ENCODE data around the gene KIF4A. TPM values are rescaled to one million over a fixed set of nuclear protein-coding genes. Genes with fewer than 3 reads are reported as not detected.
A peak's percentile ranks its signal among the peaks of the same experiment; 100 is the strongest.

The KIF4A gene
- total RNA-seq, 2 donors from 2014 or later, result 27.6 to 40.6 TPM

- no peaks in the 10 kb centered on the region for H3K9me3 ChIP-seq (ENCODE audit: control insufficient read depth, low read length)
- TF ChIP-seq, protein P1, sequence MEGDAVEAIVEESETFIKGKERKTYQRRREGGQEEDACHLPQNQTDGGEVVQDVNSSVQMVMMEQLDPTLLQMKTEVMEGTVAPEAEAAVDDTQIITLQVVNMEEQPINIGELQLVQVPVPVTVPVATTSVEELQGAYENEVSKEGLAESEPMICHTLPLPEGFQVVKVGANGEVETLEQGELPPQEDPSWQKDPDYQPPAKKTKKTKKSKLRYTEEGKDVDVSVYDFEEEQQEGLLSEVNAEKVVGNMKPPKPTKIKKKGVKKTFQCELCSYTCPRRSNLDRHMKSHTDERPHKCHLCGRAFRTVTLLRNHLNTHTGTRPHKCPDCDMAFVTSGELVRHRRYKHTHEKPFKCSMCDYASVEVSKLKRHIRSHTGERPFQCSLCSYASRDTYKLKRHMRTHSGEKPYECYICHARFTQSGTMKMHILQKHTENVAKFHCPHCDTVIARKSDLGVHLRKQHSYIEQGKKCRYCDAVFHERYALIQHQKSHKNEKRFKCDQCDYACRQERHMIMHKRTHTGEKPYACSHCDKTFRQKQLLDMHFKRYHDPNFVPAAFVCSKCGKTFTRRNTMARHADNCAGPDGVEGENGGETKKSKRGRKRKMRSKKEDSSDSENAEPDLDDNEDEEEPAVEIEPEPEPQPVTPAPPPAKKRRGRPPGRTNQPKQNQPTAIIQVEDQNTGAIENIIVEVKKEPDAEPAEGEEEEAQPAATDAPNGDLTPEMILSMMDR (conservative IDR thresholded peaks at IDR 0.05), result no peak
- Mint-ChIP-seq H3K36me3 (ENCODE audit: low read depth) (peaks cover 21% of the 10 kb centered on the region), H3K27ac (no peak within 1 kb of the TSS), H3K27me3 (ENCODE audit: insufficient read depth) (no peaks in the 10 kb centered on the region), H3K4me1 (peaks cover 2% of the 10 kb centered on the region), H3K4me3 (no peak within 1 kb of the TSS), H3K9me3 (peaks cover 63% of the 10 kb centered on the region)
- DNase-seq, result no peak
- 93 to 96% methylated on average over 9 to 21 of the region's 21 CpGs for WGBS, 2 experiments (ENCODE audit: insufficient coverage in 1 of 2, insufficient read length in 1 of 2)
- H3K27me3 ChIP-seq (ENCODE audit: control insufficient read depth, insufficient read depth, low read length, poor library complexity, severe bottlenecking), result no peaks in the 10 kb centered on the region
- H3K36me3 ChIP-seq (ENCODE audit: control insufficient read depth, insufficient read depth, low read length), result peaks cover 9% of the 10 kb centered on the region
- H3K27ac ChIP-seq (ENCODE audit: low read depth, low read length), result no peak within 1 kb of the TSS
- no peak within 1 kb of the TSS for H3K9ac ChIP-seq (ENCODE audit: extremely low read depth, low read length, poor library complexity, severe bottlenecking)
- H3K4me3 ChIP-seq (ENCODE audit: low read length), result no peak within 1 kb of the TSS
- no peaks in the 10 kb centered on the region for H3K4me1 ChIP-seq (ENCODE audit: control insufficient read depth, insufficient read depth, low read length)
Measured at GRCh38 chrX:70281951-70282350, 8.0 kb upstream of the KIF4A start, which contains the start of gene RAB41. TSS of gene RAB41 (plus strand) at chrX:70282172. CDS start at chrX:70282218, 46 bp downstream.

DNA sequence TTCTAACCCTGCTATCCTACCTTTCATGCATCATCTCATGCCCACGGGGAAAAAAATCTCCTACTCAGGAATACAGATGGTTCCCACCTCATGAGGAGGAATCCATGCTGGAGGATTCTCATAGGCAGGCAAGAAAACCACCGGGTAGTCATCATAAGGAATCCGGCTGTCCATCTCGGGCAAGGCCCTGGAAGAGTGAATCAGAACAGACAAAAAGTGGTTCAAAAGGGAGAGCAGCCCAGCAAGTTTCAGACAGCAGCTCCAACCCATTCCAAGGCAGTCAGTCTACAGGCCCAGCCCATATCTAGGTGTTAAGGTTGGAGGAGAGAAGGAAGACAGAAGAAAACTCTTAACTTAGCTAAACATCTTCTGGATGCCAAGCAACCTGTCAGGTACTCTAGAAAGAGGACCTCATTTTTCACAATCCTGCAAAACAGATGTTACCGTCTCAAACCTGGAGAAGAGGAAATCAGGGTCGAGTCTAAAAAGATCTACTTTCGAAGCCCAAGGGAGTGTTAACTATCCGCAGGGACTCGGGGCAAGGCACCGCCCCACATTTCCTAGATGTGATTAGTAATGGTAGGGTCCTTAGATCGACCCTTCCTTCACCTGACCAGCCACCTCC lies 624 bp upstream of the KIF4A start:
- peak overlapping the region; percentile 94 for H3K4me3 ChIP-seq (ENCODE audit: low read length)
- H3K4me1 Mint-ChIP-seq, result peaks cover 6% of the 10 kb centered on the region
- no peak overlapping the region for H3K27ac ChIP-seq (ENCODE audit: low read depth, low read length)
- DNase-seq, result no peak
- TF ChIP-seq, protein P1 (conservative IDR thresholded peaks at IDR 0.05), result no peak
- peaks cover 38% of the 10 kb centered on the region for H3K9me3 Mint-ChIP-seq
- no peaks in the 10 kb centered on the region for H3K9me3 ChIP-seq (ENCODE audit: control insufficient read depth, low read length)
- H3K36me3 ChIP-seq (ENCODE audit: control insufficient read depth, insufficient read depth, low read length), result peaks cover 21% of the 10 kb centered on the region
- H3K4me3 Mint-ChIP-seq, result peak overlapping the region; percentile 90
- H3K4me1 ChIP-seq (ENCODE audit: control insufficient read depth, insufficient read depth, low read length), result no peaks in the 10 kb centered on the region
- H3K27ac Mint-ChIP-seq, result peak overlapping the region; percentile 89
- H3K27me3 ChIP-seq (ENCODE audit: control insufficient read depth, insufficient read depth, low read length, poor library complexity, severe bottlenecking), result no peaks in the 10 kb centered on the region
- 42% methylated on average over 8 of the region's 11 CpGs; no CpG with 5 or more reads in 1 of the 2 experiments for WGBS, 2 experiments (ENCODE audit: insufficient coverage in 1 of 2, insufficient read length in 1 of 2)
- peaks cover 15% of the 10 kb centered on the region for H3K36me3 Mint-ChIP-seq (ENCODE audit: low read depth)
- peak overlapping the region; percentile 28 for H3K9ac ChIP-seq (ENCODE audit: extremely low read depth, low read length, poor library complexity, severe bottlenecking)
- no peaks in the 10 kb centered on the region for H3K27me3 Mint-ChIP-seq (ENCODE audit: insufficient read depth)

GRCh38 chrX:70292788-70293187 lies 2.9 kb downstream of the KIF4A start:
- no peaks in the 10 kb centered on the region for H3K9me3 ChIP-seq (ENCODE audit: control insufficient read depth, low read length)
- H3K36me3 ChIP-seq (ENCODE audit: control insufficient read depth, insufficient read depth, low read length), result peaks cover 24% of the 10 kb centered on the region
- Mint-ChIP-seq H3K27ac (no peak overlapping the region), H3K36me3 (ENCODE audit: low read depth) (peaks cover 5% of the 10 kb centered on the region), H3K27me3 (ENCODE audit: insufficient read depth) (no peaks in the 10 kb centered on the region), H3K9me3 (peaks cover 30% of the 10 kb centered on the region), H3K4me1 (peaks cover 6% of the 10 kb centered on the region), H3K4me3 (no peak overlapping the region)
- no peak overlapping the region for H3K27ac ChIP-seq (ENCODE audit: low read depth, low read length)
- H3K27me3 ChIP-seq (ENCODE audit: control insufficient read depth, insufficient read depth, low read length, poor library complexity, severe bottlenecking), result no peaks in the 10 kb centered on the region
- H3K4me3 ChIP-seq (ENCODE audit: low read length), result peak overlapping the region; percentile 94
- H3K4me1 ChIP-seq (ENCODE audit: control insufficient read depth, insufficient read depth, low read length), result no peaks in the 10 kb centered on the region
- TF ChIP-seq, protein P1 (conservative IDR thresholded peaks at IDR 0.05), result no peak
- no peak for DNase-seq
- H3K9ac ChIP-seq (ENCODE audit: extremely low read depth, low read length, poor library complexity, severe bottlenecking), result no peak overlapping the region
- WGBS, 2 experiments (ENCODE audit: insufficient coverage in 1 of 2, insufficient read length in 1 of 2), result 0% methylated on average over 1 of the region's 1 CpG
